ENCODE measurements around the gene MAST3.
A peak's percentile ranks its signal among the peaks of the same experiment; 100 is the strongest.
"Not testable (repeated sequence)": the region's sequence is repeated elsewhere in the genome, so short reads cannot be mapped to it uniquely, and the experiment has no call there.

Gene MAST3

GRCh38 chr19:18086590-18087138 lies 10.9 kb upstream of the MAST3 start, which contains the start of gene IL12RB1:
Gene IL12RB1 (minus strand): TSS chr19:18086934. CDS start chr19:18086823, 111 bp downstream.
- DNase-seq (ENCODE audit: low spot score): no peak

- DNase-seq (ENCODE audit: low spot score): not testable (repeated sequence)
Measured at GRCh38 chr19:18089096-18089541, 8.5 kb upstream of the MAST3 start.

GRCh38 chr19:18089726-18090125 lies 7.9 kb upstream of the MAST3 start:
- peak; percentile 96 for DNase-seq (ENCODE audit: low spot score)

GRCh38 chr19:18090545-18091216 lies 6.9 kb upstream of the MAST3 start:
- no peak for DNase-seq (ENCODE audit: low spot score)

- DNase-seq (ENCODE audit: low spot score): peak; percentile 63
Measured at GRCh38 chr19:18091217-18091608, 6.4 kb upstream of the MAST3 start.

GRCh38 chr19:18093439-18094161 lies 4.0 kb upstream of the MAST3 start:
- no peak for DNase-seq (ENCODE audit: low spot score)

- DNase-seq (ENCODE audit: low spot score): no peak
Measured at GRCh38 chr19:18096258-18096657, 1.3 kb upstream of the MAST3 start.

- no peak for DNase-seq (ENCODE audit: low spot score)
Measured at GRCh38 chr19:18097993-18098890, 664 bp downstream of the MAST3 start.

GRCh38 chr19:18098891-18099622 lies 1.5 kb downstream of the MAST3 start:
- no peak for DNase-seq (ENCODE audit: low spot score)

- no peak for DNase-seq (ENCODE audit: low spot score)
Measured at GRCh38 chr19:18099623-18099995, 2.0 kb downstream of the MAST3 start.

- DNase-seq (ENCODE audit: low spot score): peak; percentile 66
Measured at GRCh38 chr19:18100710-18101109, 3.1 kb downstream of the MAST3 start.

GRCh38 chr19:18101268-18101667 lies 3.7 kb downstream of the MAST3 start:
- no peak for DNase-seq (ENCODE audit: low spot score)

- no peak for DNase-seq (ENCODE audit: low spot score)
Measured at GRCh38 chr19:18102916-18103542, 5.5 kb downstream of the MAST3 start.

GRCh38 chr19:18104793-18105131 lies 7.2 kb downstream of the MAST3 start:
- DNase-seq (ENCODE audit: low spot score): no peak

GRCh38 chr19:18105259-18105658 lies 7.7 kb downstream of the MAST3 start:
- DNase-seq (ENCODE audit: low spot score): not testable (repeated sequence)

- DNase-seq (ENCODE audit: low spot score): no peak
Measured at GRCh38 chr19:18107235-18107634, 9.7 kb downstream of the MAST3 start.

GRCh38 chr19:18108897-18109296 lies 11.3 kb downstream of the MAST3 start:
- no peak for DNase-seq (ENCODE audit: low spot score)

- no peak for DNase-seq (ENCODE audit: low spot score)
Measured at GRCh38 chr19:18109341-18109732, 11.8 kb downstream of the MAST3 start.

GRCh38 chr19:18109733-18110608 lies 12.4 kb downstream of the MAST3 start:
- DNase-seq (ENCODE audit: low spot score): no peak

- no peak for DNase-seq (ENCODE audit: low spot score)
Measured at GRCh38 chr19:18110609-18111232, 13.1 kb downstream of the MAST3 start.
